Measurements from ENCODE around the gene MORF4L1. TPM values are rescaled to one million over a fixed set of nuclear protein-coding genes. Genes with fewer than 3 reads are reported as not detected.

MORF4L1 gene
- polyA plus RNA-seq, 12 donors, result 499 to 3,380 (median 596) TPM

DNA sequence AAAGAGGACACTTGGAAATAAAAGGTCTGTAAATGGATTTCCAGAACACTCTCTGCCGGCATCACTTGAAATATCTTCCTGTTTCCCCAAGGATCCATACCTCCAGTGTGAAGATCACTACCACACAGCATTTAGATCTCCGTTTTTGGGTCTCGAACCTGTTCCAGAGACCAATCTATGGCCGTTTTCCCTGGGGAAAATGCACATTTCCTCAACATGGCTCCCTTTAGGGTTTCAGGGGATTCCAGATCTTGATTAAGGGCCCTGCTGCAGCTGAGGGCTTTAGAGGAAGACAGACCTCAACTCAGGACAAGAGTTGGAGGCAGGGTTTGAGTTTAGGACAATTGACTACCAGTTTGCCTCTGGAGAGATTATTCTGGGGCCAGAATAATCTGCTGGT is 70.1 kb downstream of the MORF4L1 start:
- DNase-seq, result no peak

- DNase-seq, result no peak
These were observed 71.0 kb downstream of the MORF4L1 start for GRCh38 chr15:78943692-78944091.

DNA sequence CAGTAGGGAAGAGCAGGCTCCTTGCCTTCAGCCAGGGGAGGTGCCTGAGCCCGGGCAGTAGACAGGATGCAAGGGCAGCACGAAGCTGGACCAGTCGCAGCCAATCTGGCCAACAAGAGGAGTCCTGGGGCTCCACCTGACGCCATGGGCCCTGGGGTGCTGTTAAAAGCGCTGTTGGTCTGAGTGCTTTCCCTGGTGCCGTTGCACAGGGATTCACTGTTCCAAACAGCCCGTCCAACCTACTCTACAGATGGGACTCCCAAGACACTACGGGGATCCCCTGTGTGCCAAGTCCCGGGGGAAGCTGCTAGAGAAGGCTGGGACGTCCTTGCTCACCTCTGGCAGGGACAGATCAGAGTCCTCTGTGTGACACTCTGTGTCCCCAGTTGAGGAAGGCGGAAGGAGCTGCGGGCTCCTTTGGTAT is 71.5 kb downstream of the MORF4L1 start:
- no peak for DNase-seq

GRCh38 chr15:78944669-78945407 is 72.1 kb downstream of the MORF4L1 start, which contains the start of gene CTSH:
CTSH (minus strand) TSS chr15:78945046; CDS start chr15:78944981, 65 bp downstream.
- DNase-seq, result no peak

DNA sequence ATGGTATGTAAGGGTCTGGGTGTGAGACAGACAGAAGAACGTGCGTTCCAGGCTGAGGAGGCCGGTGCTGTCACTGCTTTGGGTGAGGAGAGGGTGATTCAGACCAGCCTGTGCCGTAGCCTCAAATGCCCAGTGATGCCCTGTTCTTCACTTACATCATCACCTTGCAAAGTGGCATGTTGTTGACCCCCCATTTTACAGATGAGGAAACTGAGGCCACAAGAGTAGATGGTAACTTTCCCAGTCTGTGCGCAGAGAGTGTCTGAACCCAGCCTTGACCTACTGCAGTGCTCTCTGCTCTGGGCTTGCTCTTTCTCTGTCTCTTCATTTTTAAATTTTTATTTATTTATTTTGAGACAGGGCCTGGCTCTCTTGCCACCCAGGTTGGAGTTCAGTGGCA is 73.8 kb downstream of the MORF4L1 start:
- DNase-seq, result no peak

GRCh38 chr15:78947506-78947905 is 74.8 kb downstream of the MORF4L1 start:
- DNase-seq, result no peak

Other genes with a start within 250 kb of the MORF4L1 start
- 1 to 10 TPM in 1 of 12 donors, under 1 TPM in 9, not detected in 2; 0.12 to 1.3 (median 0.36) TPM for gene CHRNB4, start 231.7 kb upstream of the MORF4L1 start, polyA plus RNA-seq (ENCODE audit: insufficient read length in 12 of 12)
- gene ADAMTS7, start 61.4 kb upstream of the MORF4L1 start, polyA plus RNA-seq (ENCODE audit: insufficient read length in 12 of 12), result 10 to 100 TPM in 11 of 12 donors, not detected in 1; 10.5 to 20.3 (median 17.0) TPM
- gene CTSH, start 72.2 kb downstream of the MORF4L1 start, polyA plus RNA-seq (ENCODE audit: insufficient read length in 12 of 12), result 10 to 100 TPM in 11 of 12 donors, not detected in 1; 14.4 to 84.1 (median 27.4) TPM
- under 1 TPM in 10 of 12 donors, not detected in 2; 0.11 to 0.80 (median 0.32) TPM for gene RASGRF1, start 217.9 kb downstream of the MORF4L1 start, polyA plus RNA-seq (ENCODE audit: insufficient read length in 12 of 12)

Data from muscle of arm (tissue), 12 donors.